Calu3 (cell line): ENCODE results near the gene C1orf167. TPM values are rescaled to one million over a fixed set of nuclear protein-coding genes. Genes with fewer than 3 reads are reported as not detected.

ENCODE experiments used
- BruUV-seq: library from RNA; stranded (reverse); fragments of 400-500 nt; replicated peaks from 2 replicates; lab custom pipeline; 2021; lab: Mats Ljungman, UMichigan
- CTCF ChIA-PET: fragments of 300-600 bp; sonication (Branson Sonifier 250); formaldehyde crosslinking; loops from one replicate; lab custom pipeline; 2022; ENCODE audit warnings: antibody characterized with exemption; lab: Charles Lee
- DNase-seq: peaks from one replicate; pipeline ENCODE4 v3.0.0; 2022
- H3K27ac Mint-ChIP-seq: one replicate; pipeline ENCODE4 v1.8.0; 2022; ENCODE audit warnings: mixed read lengths; ENCODE audit not compliant: unreplicated experiment
- H3K27me3 Mint-ChIP-seq: one replicate; pipeline ENCODE4 v1.8.0; 2022; ENCODE audit warnings: mixed read lengths; ENCODE audit not compliant: unreplicated experiment
- H3K36me3 Mint-ChIP-seq: one replicate; pipeline ENCODE4 v1.8.0; 2022; ENCODE audit warnings: mild to moderate bottlenecking, moderate library complexity, mixed read lengths; ENCODE audit not compliant: insufficient read depth, unreplicated experiment
- H3K4me1 Mint-ChIP-seq: one replicate; pipeline ENCODE4 v1.8.0; 2022; ENCODE audit warnings: mild to moderate bottlenecking, low read depth, mixed read lengths; ENCODE audit not compliant: unreplicated experiment
- H3K4me3 Mint-ChIP-seq: one replicate; pipeline ENCODE4 v1.8.0; 2022; ENCODE audit warnings: mild to moderate bottlenecking, low read depth, moderate library complexity, mixed read lengths; ENCODE audit not compliant: unreplicated experiment
- H3K9me3 Mint-ChIP-seq: one replicate; pipeline ENCODE4 v1.8.0; 2022; ENCODE audit warnings: low read depth, mixed read lengths; ENCODE audit not compliant: unreplicated experiment
- intact Hi-C: fragments of 100-400 bp; cut with micrococcal nuclease; formaldehyde crosslinking; loops from one replicate; pipeline ENCODE4 v1.10.0; 2022; ENCODE audit not compliant: unreplicated experiment
- total RNA-seq: library from RNA; stranded (reverse); gene quantifications from 2 replicates; pipeline ENCODE4 v1.2.3, GENCODE V29; 2022
- TF ChIP-seq, protein P1 (sequence below): fragments of 200-600 bp; IDR thresholded peaks from one replicate; pipeline ENCODE4 v1.8.0; 2022; ENCODE audit warnings: antibody characterized with exemption; ENCODE audit not compliant: unreplicated experiment

Gene C1orf167
- total RNA-seq, 1 experiment from 2014 or later, result not detected

DNA sequence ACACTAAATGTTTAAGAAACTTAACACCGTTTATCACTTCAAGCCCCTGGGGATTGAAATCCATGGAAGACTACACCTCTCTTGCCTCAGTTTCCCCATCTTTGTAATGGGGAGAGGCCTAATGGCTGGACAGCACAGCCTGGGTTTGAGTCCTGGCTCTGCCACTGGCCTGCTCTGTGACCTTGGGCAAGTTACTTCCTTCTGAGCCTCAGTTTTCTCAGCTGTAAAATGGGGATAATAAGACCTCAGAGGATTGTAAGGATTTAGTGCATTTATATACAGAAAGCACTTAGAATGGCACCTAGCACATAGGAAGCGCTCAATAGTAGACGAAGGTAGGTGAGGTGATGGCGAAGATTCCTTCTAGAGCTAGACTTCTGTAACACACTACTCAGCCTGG is 20.5 kb upstream of the C1orf167 start:
- H3K27me3 Mint-ChIP-seq, result no peaks in the 10 kb centered on the region

DNA sequence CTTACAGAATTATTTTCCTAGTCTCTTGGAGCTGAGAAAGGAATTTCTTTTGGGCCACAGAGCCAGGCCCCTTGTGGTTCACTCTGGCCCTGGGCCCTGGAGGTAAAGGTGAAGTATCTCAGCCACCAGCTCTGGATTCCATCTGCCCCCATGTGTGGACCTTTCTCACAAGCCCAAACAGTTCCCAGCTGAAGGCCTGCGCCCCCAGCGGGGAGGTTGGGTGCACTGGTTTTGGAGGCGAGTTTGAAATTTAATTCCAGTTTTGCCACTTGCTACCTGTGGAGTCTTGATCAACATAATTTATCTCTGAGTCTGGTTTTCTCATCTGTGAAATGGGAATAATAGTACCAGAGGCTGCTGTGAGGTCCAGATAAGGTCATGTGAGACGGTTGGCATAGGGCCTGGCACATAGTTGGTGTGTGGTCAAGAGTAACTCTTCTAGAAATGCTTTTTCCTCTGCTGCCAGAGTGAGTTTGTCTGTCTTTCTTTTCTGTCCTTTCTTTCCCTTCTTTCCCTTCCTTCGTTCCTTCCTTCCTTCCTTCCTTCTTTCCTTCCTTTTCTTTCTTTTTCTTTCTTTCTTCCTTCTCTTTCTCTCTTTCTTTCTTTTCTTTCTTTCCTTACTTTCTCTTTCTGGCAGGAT is 20.0 kb upstream of the C1orf167 start:
- H3K4me3 Mint-ChIP-seq, result no peak overlapping the region
- H3K27me3 Mint-ChIP-seq, result no peaks in the 10 kb centered on the region
- no peaks in the 10 kb centered on the region for H3K9me3 Mint-ChIP-seq
- peaks cover 2% of the 10 kb centered on the region for H3K36me3 Mint-ChIP-seq
- no peak overlapping the region for H3K27ac Mint-ChIP-seq
- CTCF ChIA-PET, result no interaction called here
- no peak for DNase-seq
- BruUV-seq, result no TSS peak
- H3K4me1 Mint-ChIP-seq, result no peaks in the 10 kb centered on the region
- TF ChIP-seq, protein P1, sequence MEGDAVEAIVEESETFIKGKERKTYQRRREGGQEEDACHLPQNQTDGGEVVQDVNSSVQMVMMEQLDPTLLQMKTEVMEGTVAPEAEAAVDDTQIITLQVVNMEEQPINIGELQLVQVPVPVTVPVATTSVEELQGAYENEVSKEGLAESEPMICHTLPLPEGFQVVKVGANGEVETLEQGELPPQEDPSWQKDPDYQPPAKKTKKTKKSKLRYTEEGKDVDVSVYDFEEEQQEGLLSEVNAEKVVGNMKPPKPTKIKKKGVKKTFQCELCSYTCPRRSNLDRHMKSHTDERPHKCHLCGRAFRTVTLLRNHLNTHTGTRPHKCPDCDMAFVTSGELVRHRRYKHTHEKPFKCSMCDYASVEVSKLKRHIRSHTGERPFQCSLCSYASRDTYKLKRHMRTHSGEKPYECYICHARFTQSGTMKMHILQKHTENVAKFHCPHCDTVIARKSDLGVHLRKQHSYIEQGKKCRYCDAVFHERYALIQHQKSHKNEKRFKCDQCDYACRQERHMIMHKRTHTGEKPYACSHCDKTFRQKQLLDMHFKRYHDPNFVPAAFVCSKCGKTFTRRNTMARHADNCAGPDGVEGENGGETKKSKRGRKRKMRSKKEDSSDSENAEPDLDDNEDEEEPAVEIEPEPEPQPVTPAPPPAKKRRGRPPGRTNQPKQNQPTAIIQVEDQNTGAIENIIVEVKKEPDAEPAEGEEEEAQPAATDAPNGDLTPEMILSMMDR, result no peak
- intact Hi-C loops, result no loop called here

More for the DNA sequence above, 20.5 kb upstream of the C1orf167 start:
- DNase-seq, result no peak
- Mint-ChIP-seq H3K4me3 (no peak overlapping the region), H3K36me3 (peaks cover 7% of the 10 kb centered on the region), H3K27ac (no peak overlapping the region), H3K9me3 (no peaks in the 10 kb centered on the region), H3K4me1 (no peaks in the 10 kb centered on the region)
- no TSS peak for BruUV-seq
- intact Hi-C loops, result no loop called here
- CTCF ChIA-PET, result no interaction called here
- TF ChIP-seq, protein P1, result no peak

DNA sequence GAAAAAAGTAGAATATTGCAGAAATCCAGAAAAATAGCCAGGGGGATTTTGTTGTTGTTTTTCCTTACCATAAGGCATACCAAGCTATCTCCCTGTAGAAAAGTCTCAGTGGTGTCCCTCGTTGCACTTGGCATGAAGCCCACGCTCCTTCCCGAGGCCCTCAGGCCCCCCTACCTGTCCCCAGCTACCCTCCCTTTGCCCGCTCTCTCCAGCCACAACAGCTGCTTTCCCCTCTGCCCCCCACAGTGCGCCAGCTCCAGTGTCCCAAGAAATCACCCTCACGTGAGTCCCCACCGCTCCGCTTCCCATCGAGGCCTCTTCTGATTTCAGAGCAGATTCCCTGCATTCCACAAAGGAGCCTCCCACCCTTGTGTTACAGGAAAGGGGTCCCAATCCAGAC is 17.7 kb upstream of the C1orf167 start:
- CTCF ChIA-PET, result no interaction called here
- no peak for DNase-seq
- no TSS peak for BruUV-seq

DNA sequence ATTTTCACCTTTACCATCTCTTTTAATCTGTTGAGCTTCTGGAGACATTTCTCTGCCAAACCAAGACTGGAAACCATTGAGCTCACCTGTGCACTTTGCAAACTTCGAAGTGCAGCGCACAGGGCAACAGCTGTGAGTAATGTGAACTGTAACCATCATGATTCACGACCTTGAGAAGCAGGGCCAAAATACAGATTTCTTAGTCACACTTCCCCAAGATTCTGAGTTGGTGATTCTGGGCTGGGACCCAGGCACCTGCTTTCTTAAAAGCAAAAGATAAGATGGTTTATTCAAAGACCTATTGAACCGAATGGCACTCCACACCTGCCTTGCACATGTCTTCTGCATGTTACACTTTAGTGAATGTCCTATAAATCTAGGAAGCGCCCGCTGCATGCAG is 15.9 kb upstream of the C1orf167 start:
- no peaks in the 10 kb centered on the region for H3K9me3 Mint-ChIP-seq
- no peaks in the 10 kb centered on the region for H3K4me1 Mint-ChIP-seq

More for the DNA sequence above, 17.7 kb upstream of the C1orf167 start:
- TF ChIP-seq, protein P1, result no peak
- Mint-ChIP-seq H3K4me1 (no peaks in the 10 kb centered on the region), H3K36me3 (peaks cover 5% of the 10 kb centered on the region), H3K4me3 (no peak overlapping the region), H3K9me3 (no peaks in the 10 kb centered on the region), H3K27me3 (no peaks in the 10 kb centered on the region), H3K27ac (no peak overlapping the region)
- intact Hi-C loops, result no loop called here

More for the DNA sequence above, 15.9 kb upstream of the C1orf167 start:
- H3K36me3 Mint-ChIP-seq, result peaks cover 6% of the 10 kb centered on the region
- TF ChIP-seq, protein P1, result no peak
- no peak overlapping the region for H3K4me3 Mint-ChIP-seq
- no TSS peak for BruUV-seq
- intact Hi-C loops, result no loop called here
- H3K27me3 Mint-ChIP-seq, result no peaks in the 10 kb centered on the region
- CTCF ChIA-PET, result no interaction called here
- DNase-seq, result no peak
- no peak overlapping the region for H3K27ac Mint-ChIP-seq
